NCI-H446 treated with DMSO at 0.1 percent for 48 hours (cell line): ENCODE measurements around the gene ITIH3.
A peak's percentile ranks its signal among the peaks of the same experiment; 100 is the strongest.
"Not testable (repeated sequence)": the region's sequence is repeated elsewhere in the genome, so short reads cannot be mapped to it uniquely, and the experiment has no call there.

Experiments used
- DNase-seq: peaks from one replicate; lab custom pipeline; 2025; lab: John Stamatoyannopoulos, UW

ITIH3 gene

GRCh38 chr3:52794612-52795099 is at the start of gene ITIH3:
Gene ITIH3 (plus strand): TSS chr3:52794796. CDS start chr3:52794804, 8 bp downstream.
- no peak for DNase-seq

- DNase-seq: no peak
Observed at GRCh38 chr3:52752045-52752660, 42.4 kb upstream of the ITIH3 start.

GRCh38 chr3:52754373-52754772 is 40.2 kb upstream of the ITIH3 start:
- DNase-seq: no peak

- DNase-seq: no peak
Observed at GRCh38 chr3:52756141-52756540, 38.5 kb upstream of the ITIH3 start.

GRCh38 chr3:52763466-52763865 is 31.1 kb upstream of the ITIH3 start:
- no peak for DNase-seq

GRCh38 chr3:52769786-52770455 is 24.7 kb upstream of the ITIH3 start:
- no peak for DNase-seq

- DNase-seq: peak; percentile 75
Observed at GRCh38 chr3:52770496-52771333, 23.9 kb upstream of the ITIH3 start, which contains the start of gene NEK4. Gene NEK4 (minus strand): TSS chr3:52770940. CDS start chr3:52770746, 194 bp downstream.

GRCh38 chr3:52771334-52771681 is 23.3 kb upstream of the ITIH3 start:
- DNase-seq: no peak

GRCh38 chr3:52771702-52772101 is 22.9 kb upstream of the ITIH3 start:
- no peak for DNase-seq

GRCh38 chr3:52773361-52774065 is 21.1 kb upstream of the ITIH3 start:
- DNase-seq: no peak

- DNase-seq: no peak
Observed at GRCh38 chr3:52774066-52774713, 20.4 kb upstream of the ITIH3 start.

- no peak for DNase-seq
Observed at GRCh38 chr3:52774901-52775864, 19.4 kb upstream of the ITIH3 start.

GRCh38 chr3:52775877-52776276 is 18.7 kb upstream of the ITIH3 start:
- no peak for DNase-seq

GRCh38 chr3:52776486-52776885 is 18.1 kb upstream of the ITIH3 start:
- not testable (repeated sequence) for DNase-seq

GRCh38 chr3:52777127-52777958 is 17.3 kb upstream of the ITIH3 start, which contains the start of gene ITIH1:
Gene ITIH1 (plus strand): TSS chr3:52777599. CDS start chr3:52777616, 17 bp downstream.
- no peak for DNase-seq

- DNase-seq: no peak
Observed at GRCh38 chr3:52777959-52778805, 16.4 kb upstream of the ITIH3 start.

- no peak for DNase-seq
Observed at GRCh38 chr3:52779011-52779836, 15.4 kb upstream of the ITIH3 start.
